ENCODE results near the gene PRKG1.
"Not testable (repeated sequence)": the region's sequence is repeated elsewhere in the genome, so short reads cannot be mapped to it uniquely, and the experiment has no call there.

PRKG1 gene

GRCh38 chr10:51178634-51179033, 104.3 kb downstream of the PRKG1 start:
- DNase-seq: no peak

GRCh38 chr10:51180141-51180540, 105.9 kb downstream of the PRKG1 start:
- DNase-seq: no peak

GRCh38 chr10:51183783-51184182, 109.5 kb downstream of the PRKG1 start:
- no peak for DNase-seq

GRCh38 chr10:51186361-51186760, 112.1 kb downstream of the PRKG1 start:
- no peak for DNase-seq

GRCh38 chr10:51188008-51188407, 113.7 kb downstream of the PRKG1 start:
- DNase-seq: no peak

- DNase-seq: no peak
Measured at GRCh38 chr10:51188866-51189265, 114.6 kb downstream of the PRKG1 start.

- DNase-seq: no peak
Measured at GRCh38 chr10:51196508-51197175, 122.4 kb downstream of the PRKG1 start.

GRCh38 chr10:51198170-51198569, 123.9 kb downstream of the PRKG1 start:
- DNase-seq: no peak

- no peak for DNase-seq
Measured at GRCh38 chr10:51201947-51202346, 127.7 kb downstream of the PRKG1 start.

- DNase-seq: no peak
Measured at GRCh38 chr10:51203359-51203758, 129.1 kb downstream of the PRKG1 start.

- DNase-seq: no peak
Measured at GRCh38 chr10:51204066-51204465, 129.8 kb downstream of the PRKG1 start.

GRCh38 chr10:51204701-51205100, 130.4 kb downstream of the PRKG1 start:
- DNase-seq: no peak

GRCh38 chr10:51206500-51206899, 132.2 kb downstream of the PRKG1 start:
- DNase-seq: no peak

GRCh38 chr10:51212937-51213336, 138.7 kb downstream of the PRKG1 start:
- DNase-seq: not testable (repeated sequence)

GRCh38 chr10:51214207-51215196, 140.2 kb downstream of the PRKG1 start:
- DNase-seq: no peak

- no peak for DNase-seq
Measured at GRCh38 chr10:51215951-51216834, 141.9 kb downstream of the PRKG1 start.

GRCh38 chr10:51217505-51217904, 143.2 kb downstream of the PRKG1 start:
- DNase-seq: no peak

GRCh38 chr10:51224671-51225161, 150.4 kb downstream of the PRKG1 start:
- no peak for DNase-seq

GRCh38 chr10:51227897-51228713, 153.8 kb downstream of the PRKG1 start:
- DNase-seq: no peak

- no peak for DNase-seq
Measured at GRCh38 chr10:51228714-51229100, 154.4 kb downstream of the PRKG1 start.

- no peak for DNase-seq
Measured at GRCh38 chr10:51230887-51231585, 156.7 kb downstream of the PRKG1 start.
